Left ventricle myocardium inferior (tissue), 1 donor: ENCODE measurements around the gene ZDHHC9. TPM values are rescaled to one million over a fixed set of nuclear protein-coding genes. Genes with fewer than 3 reads are reported as not detected.

ENCODE experiments used
- DNase-seq: peaks from one replicate; pipeline ENCODE4 v3.0.0-alpha.2; 2020
- H3K27ac ChIP-seq: fragments of 200-600 bp; replicated peaks from 2 replicates; pipeline ENCODE4 v1.8.0; 2021
- H3K27me3 ChIP-seq: fragments of 200-600 bp; 2 replicates; pipeline ENCODE4 v1.8.0; 2021; ENCODE audit warnings: low read depth
- H3K36me3 ChIP-seq: fragments of 200-600 bp; 2 replicates; pipeline ENCODE4 v1.8.0; 2021
- H3K4me1 ChIP-seq: fragments of 200-600 bp; 2 replicates; pipeline ENCODE4 v1.8.0; 2021
- H3K4me3 ChIP-seq: fragments of 200-600 bp; 2 replicates; pipeline ENCODE4 v1.8.0; 2021; ENCODE audit warnings: mild to moderate bottlenecking, moderate library complexity
- H3K9me3 ChIP-seq: fragments of 200-600 bp; replicated peaks from 2 replicates; pipeline ENCODE4 v1.8.0; 2021
- CTCF ChIP-seq: fragments of 200-600 bp; IDR thresholded peaks from 2 replicates; pipeline ENCODE4 v1.8.0; 2021; ENCODE audit warnings: antibody characterized with exemption, mild to moderate bottlenecking, borderline replicate concordance
- intact Hi-C: fragments of 100-400 bp; cut with micrococcal nuclease; formaldehyde crosslinking; loops from one replicate; pipeline ENCODE4 v1.11.0; 2022
- total RNA-seq: library from RNA; stranded (reverse); fragmentation: NEBNext Ultra II Directional; extraction: Animal tissue kit (Norgen Biotek cat#: 25700); gene quantifications from one replicate; pipeline ENCODE4 v1.2.1, GENCODE V29; 2021
- donor health status: DM: no; HTN: yes; CAD: no; lungs with severe emphysema.

The ZDHHC9 gene
- total RNA-seq, 1 donor from 2014 or later = 11.9 TPM

GRCh38 chrX:129788527-129788926, 55.2 kb downstream of the ZDHHC9 start:
- no peaks in the 10 kb centered on the region for H3K36me3 ChIP-seq
- no peak for DNase-seq
- no peaks in the 10 kb centered on the region for H3K4me1 ChIP-seq
- intact Hi-C loops = no loop called here
- TF ChIP-seq CTCF = no peak
- no peak overlapping the region for H3K4me3 ChIP-seq
- no peaks in the 10 kb centered on the region for H3K27me3 ChIP-seq
- H3K9me3 ChIP-seq = no peaks in the 10 kb centered on the region
- no peak overlapping the region for H3K27ac ChIP-seq

GRCh38 chrX:129787336-129788055, 56.2 kb downstream of the ZDHHC9 start:
- Histone ChIP-seq H3K4me1 (no peaks in the 10 kb centered on the region), H3K27me3 (no peaks in the 10 kb centered on the region), H3K36me3 (no peaks in the 10 kb centered on the region), H3K4me3 (no peak overlapping the region), H3K9me3 (no peaks in the 10 kb centered on the region), H3K27ac (no peak overlapping the region)
- intact Hi-C loops = no loop called here
- no peak for DNase-seq
- no peak for TF ChIP-seq CTCF

GRCh38 chrX:129786210-129786651, 57.5 kb downstream of the ZDHHC9 start:
- Histone ChIP-seq H3K27ac (no peak overlapping the region), H3K27me3 (no peaks in the 10 kb centered on the region), H3K9me3 (no peaks in the 10 kb centered on the region), H3K36me3 (no peaks in the 10 kb centered on the region), H3K4me1 (no peaks in the 10 kb centered on the region), H3K4me3 (no peak overlapping the region)
- no peak for TF ChIP-seq CTCF
- intact Hi-C loops = no loop called here
- DNase-seq = no peak

- Histone ChIP-seq H3K9me3 (no peaks in the 10 kb centered on the region), H3K27ac (no peak overlapping the region), H3K27me3 (no peaks in the 10 kb centered on the region), H3K36me3 (no peaks in the 10 kb centered on the region), H3K4me1 (no peaks in the 10 kb centered on the region), H3K4me3 (no peak overlapping the region)
- intact Hi-C loops = no loop called here
- no peak for TF ChIP-seq CTCF
- DNase-seq = no peak
These were observed 58.3 kb downstream of the ZDHHC9 start for GRCh38 chrX:129785160-129785947.

- intact Hi-C loops = no loop called here
- no peak for TF ChIP-seq CTCF
- no peak for DNase-seq
- H3K27ac ChIP-seq = no peak overlapping the region
- H3K4me1 ChIP-seq = no peaks in the 10 kb centered on the region
- no peaks in the 10 kb centered on the region for H3K9me3 ChIP-seq
- H3K27me3 ChIP-seq = no peaks in the 10 kb centered on the region
- H3K36me3 ChIP-seq = no peaks in the 10 kb centered on the region
- no peak overlapping the region for H3K4me3 ChIP-seq
These were observed 59.3 kb downstream of the ZDHHC9 start for GRCh38 chrX:129784371-129784770.
